ENCODE measurements around the gene AHI1.

DNA sequence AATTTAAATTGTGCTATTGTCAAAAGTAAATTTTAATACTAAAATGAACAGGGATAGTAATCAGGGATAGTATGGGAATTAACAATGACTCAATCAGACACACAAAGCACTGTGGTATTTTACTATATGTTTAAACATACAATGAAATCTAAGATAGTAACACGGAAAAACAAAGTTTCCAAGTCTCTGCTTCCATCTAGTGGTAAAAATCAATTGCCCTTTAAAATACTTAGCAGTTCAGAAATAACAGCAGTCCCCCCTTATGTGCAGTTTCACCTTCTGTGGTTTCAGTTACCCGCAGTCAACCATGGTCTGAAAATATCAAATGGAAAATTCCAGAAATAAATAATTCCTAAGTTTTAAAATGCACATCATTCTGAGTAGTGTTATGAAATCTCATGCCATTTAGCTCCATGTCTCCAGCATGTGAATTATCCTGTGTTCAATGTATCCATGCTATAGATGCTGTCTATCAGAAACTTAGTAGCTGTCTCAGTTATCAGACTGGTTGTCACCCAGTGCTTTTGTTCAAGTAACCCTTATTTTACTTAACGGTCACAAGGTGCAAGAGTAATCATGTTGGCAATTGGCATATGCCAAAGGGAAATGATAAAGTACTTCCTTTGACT is 58.5 kb downstream of the AHI1 start:
- TF ChIP-seq TRIM28 (IDR thresholded peaks at IDR 0.05; ENCODE audit: borderline replicate concordance, low read length): no peak
- TF ChIP-seq, protein P1, sequence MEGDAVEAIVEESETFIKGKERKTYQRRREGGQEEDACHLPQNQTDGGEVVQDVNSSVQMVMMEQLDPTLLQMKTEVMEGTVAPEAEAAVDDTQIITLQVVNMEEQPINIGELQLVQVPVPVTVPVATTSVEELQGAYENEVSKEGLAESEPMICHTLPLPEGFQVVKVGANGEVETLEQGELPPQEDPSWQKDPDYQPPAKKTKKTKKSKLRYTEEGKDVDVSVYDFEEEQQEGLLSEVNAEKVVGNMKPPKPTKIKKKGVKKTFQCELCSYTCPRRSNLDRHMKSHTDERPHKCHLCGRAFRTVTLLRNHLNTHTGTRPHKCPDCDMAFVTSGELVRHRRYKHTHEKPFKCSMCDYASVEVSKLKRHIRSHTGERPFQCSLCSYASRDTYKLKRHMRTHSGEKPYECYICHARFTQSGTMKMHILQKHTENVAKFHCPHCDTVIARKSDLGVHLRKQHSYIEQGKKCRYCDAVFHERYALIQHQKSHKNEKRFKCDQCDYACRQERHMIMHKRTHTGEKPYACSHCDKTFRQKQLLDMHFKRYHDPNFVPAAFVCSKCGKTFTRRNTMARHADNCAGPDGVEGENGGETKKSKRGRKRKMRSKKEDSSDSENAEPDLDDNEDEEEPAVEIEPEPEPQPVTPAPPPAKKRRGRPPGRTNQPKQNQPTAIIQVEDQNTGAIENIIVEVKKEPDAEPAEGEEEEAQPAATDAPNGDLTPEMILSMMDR (tag by site-specific recombination; IDR thresholded peaks at IDR 0.05): no peak
- no peak for TF ChIP-seq ZNF664 (tag by site-specific recombination; IDR thresholded peaks at IDR 0.05)
- TF ChIP-seq ZNF214 (tag by site-specific recombination; IDR thresholded peaks at IDR 0.05; ENCODE audit: borderline replicate concordance): no peak
- TF ChIP-seq, protein P2, sequence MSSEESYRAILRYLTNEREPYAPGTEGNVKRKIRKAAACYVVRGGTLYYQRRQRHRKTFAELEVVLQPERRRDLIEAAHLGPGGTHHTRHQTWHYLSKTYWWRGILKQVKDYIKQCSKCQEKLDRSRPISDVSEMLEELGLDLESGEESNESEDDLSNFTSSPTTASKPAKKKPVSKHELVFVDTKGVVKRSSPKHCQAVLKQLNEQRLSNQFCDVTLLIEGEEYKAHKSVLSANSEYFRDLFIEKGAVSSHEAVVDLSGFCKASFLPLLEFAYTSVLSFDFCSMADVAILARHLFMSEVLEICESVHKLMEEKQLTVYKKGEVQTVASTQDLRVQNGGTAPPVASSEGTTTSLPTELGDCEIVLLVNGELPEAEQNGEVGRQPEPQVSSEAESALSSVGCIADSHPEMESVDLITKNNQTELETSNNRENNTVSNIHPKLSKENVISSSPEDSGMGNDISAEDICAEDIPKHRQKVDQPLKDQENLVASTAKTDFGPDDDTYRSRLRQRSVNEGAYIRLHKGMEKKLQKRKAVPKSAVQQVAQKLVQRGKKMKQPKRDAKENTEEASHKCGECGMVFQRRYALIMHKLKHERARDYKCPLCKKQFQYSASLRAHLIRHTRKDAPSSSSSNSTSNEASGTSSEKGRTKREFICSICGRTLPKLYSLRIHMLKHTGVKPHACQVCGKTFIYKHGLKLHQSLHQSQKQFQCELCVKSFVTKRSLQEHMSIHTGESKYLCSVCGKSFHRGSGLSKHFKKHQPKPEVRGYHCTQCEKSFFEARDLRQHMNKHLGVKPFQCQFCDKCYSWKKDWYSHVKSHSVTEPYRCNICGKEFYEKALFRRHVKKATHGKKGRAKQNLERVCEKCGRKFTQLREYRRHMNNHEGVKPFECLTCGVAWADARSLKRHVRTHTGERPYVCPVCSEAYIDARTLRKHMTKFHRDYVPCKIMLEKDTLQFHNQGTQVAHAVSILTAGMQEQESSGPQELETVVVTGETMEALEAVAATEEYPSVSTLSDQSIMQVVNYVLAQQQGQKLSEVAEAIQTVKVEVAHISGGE (tag by site-specific recombination; conservative IDR thresholded peaks at IDR 0.05; ENCODE audit: low read depth): no peak
- TF ChIP-seq ZNF830 (tag by site-specific recombination; IDR thresholded peaks at IDR 0.05; ENCODE audit: low read depth): no peak
- TF ChIP-seq MYNN (tag by site-specific recombination; IDR thresholded peaks at IDR 0.05; ENCODE audit: borderline replicate concordance): no peak
- TF ChIP-seq, protein P3, sequence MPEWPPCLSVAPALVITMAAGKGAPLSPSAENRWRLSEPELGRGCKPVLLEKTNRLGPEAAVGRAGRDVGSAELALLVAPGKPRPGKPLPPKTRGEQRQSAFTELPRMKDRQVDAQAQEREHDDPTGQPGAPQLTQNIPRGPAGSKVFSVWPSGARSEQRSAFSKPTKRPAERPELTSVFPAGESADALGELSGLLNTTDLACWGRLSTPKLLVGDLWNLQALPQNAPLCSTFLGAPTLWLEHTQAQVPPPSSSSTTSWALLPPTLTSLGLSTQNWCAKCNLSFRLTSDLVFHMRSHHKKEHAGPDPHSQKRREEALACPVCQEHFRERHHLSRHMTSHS (tag by site-specific recombination; IDR thresholded peaks at IDR 0.05): no peak
- no peak for TF ChIP-seq MZF1 (tag by site-specific recombination; IDR thresholded peaks at IDR 0.05; ENCODE audit: borderline replicate concordance)
- no peak for TF ChIP-seq ZNF175 (tag by site-specific recombination; IDR thresholded peaks at IDR 0.05)
- no peak for TF ChIP-seq KLF9 (tag by site-specific recombination; IDR thresholded peaks at IDR 0.05; ENCODE audit: low read depth)
- no peak for TF ChIP-seq ZNF768 (tag by site-specific recombination; IDR thresholded peaks at IDR 0.05)

All from HEK293 (cell line).